Lower lobe of right lung (tissue), 2 donors: ENCODE data around the gene MEX3D. TPM values are rescaled to one million over a fixed set of nuclear protein-coding genes. Genes with fewer than 3 reads are reported as not detected.

Source experiments
- ATAC-seq, 2 donors: fragments of 200-7000 bp; cut with Tn5 transposase; one replicate each; pipeline ENCODE4 v1.9.1; 2020 to 2022; ENCODE audit warnings: mild to moderate bottlenecking in 2 of 2, moderate library complexity in 2 of 2
- DNase-seq: peaks from one replicate; pipeline ENCODE4 v3.0.0-alpha.2; 2020
- H3K27ac ChIP-seq: fragments of 200-600 bp; one replicate; pipeline ENCODE4 v1.8.0; 2022
- H3K27me3 ChIP-seq: fragments of 200-600 bp; one replicate; pipeline ENCODE4 v1.8.0; 2022; ENCODE audit warnings: low read depth
- H3K36me3 ChIP-seq: fragments of 200-600 bp; one replicate; pipeline ENCODE4 v1.8.0; 2022; ENCODE audit warnings: mild to moderate bottlenecking
- H3K4me1 ChIP-seq: fragments of 200-600 bp; one replicate; pipeline ENCODE4 v1.8.0; 2022
- H3K4me3 ChIP-seq: fragments of 200-600 bp; one replicate; pipeline ENCODE4 v1.8.0; 2022; ENCODE audit warnings: mild to moderate bottlenecking
- H3K9me3 ChIP-seq: fragments of 200-600 bp; one replicate; pipeline ENCODE4 v1.8.0; 2022
- CTCF ChIP-seq: fragments of 200-600 bp; IDR thresholded peaks from one replicate; pipeline ENCODE4 v1.8.0; 2022; ENCODE audit warnings: antibody characterized with exemption, mild to moderate bottlenecking
- intact Hi-C: fragments of 100-400 bp; cut with DNase I; formaldehyde crosslinking; loops from one replicate; pipeline ENCODE4 v1.11.0; 2022
- total RNA-seq: library from RNA; stranded (reverse); fragmentation: NEBNext Ultra II Directional; extraction: Animal tissue kit (Norgen Biotek cat#: 25700); gene quantifications from one replicate; pipeline ENCODE4 v1.2.1, GENCODE V29; 2021
- donor health status: DM: no; HTN: yes; CAD: no; lungs with severe emphysema.

Gene MEX3D
- total RNA-seq, 1 donor from 2014 or later = 18.5 TPM

- H3K36me3 ChIP-seq = peaks cover 34% of the 10 kb centered on the region
- no peaks in the 10 kb centered on the region for H3K27me3 ChIP-seq
- no peak for DNase-seq
- H3K4me3 ChIP-seq = no peak overlapping the region
- H3K9me3 ChIP-seq = no peaks in the 10 kb centered on the region
- H3K4me1 ChIP-seq = peaks cover 36% of the 10 kb centered on the region
- no peak for ATAC-seq
- intact Hi-C loops = no loop called here
- TF ChIP-seq CTCF = no peak
- H3K27ac ChIP-seq = no peak overlapping the region
Observed at GRCh38 chr19:1601613-1602064, 33.5 kb upstream of the MEX3D start.

DNA sequence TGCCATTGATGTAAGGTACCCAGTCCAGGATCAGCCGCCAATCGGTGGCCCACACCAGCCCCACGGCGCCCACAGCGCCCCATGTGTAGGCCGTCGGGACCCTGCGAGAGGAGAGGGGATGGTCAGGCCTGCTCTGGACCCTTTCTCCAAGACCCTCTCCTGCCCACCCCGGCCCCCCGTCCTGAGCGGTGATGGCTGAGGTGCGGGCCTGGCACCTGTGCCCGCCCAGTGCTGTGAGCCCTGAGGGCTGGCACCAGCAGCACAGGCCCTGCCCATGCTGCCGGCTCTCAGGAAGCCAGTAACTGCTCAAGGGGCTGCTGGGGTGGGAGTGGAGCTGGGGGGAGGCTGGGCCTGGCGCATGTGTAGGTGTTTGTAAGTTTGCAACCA is 31.3 kb upstream of the MEX3D start:
- Histone ChIP-seq H3K9me3 (no peaks in the 10 kb centered on the region), H3K4me3 (no peak overlapping the region), H3K27ac (no peak overlapping the region), H3K36me3 (peaks cover 46% of the 10 kb centered on the region), H3K4me1 (peaks cover 21% of the 10 kb centered on the region), H3K27me3 (no peaks in the 10 kb centered on the region)
- ATAC-seq (peak in 1 of 2 donors; percentile 28), DNase-seq (no peak)
- TF ChIP-seq CTCF = no peak
- intact Hi-C loops = no loop called here

DNA sequence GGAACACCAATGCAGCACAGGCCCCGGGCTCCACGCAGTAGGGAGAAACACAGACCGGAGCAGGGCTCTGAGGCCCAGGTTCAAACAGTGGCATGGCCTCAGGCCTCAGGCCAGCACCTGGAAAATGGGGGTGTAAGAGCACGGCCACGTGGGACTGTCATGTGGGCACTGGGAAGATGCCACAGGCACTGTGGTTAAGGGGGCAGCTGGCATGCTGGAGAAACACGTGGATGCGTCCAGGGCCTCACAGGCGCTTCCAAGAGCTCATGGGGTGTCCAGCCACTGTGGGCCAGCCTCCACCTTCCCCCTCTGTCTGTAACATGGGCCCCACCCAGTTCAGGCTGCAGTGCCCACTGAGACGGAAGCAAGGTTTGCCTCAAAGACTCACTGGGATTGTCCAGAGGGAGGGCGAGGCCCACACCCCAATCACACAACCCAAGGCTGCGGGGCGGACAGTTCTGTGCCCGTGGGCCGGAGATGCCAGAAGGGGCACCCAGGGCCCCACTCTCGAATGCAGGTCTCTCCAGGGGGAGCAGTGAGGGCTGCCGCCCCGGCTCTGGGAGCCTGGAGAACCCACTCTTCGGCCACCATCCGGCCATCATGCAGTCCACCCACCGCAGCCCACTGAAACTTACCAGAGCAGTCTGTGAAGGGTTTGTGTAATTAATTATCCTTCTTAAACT is 30.8 kb upstream of the MEX3D start:
- ATAC-seq = peak in 1 of 2 donors; percentile 7

DNA sequence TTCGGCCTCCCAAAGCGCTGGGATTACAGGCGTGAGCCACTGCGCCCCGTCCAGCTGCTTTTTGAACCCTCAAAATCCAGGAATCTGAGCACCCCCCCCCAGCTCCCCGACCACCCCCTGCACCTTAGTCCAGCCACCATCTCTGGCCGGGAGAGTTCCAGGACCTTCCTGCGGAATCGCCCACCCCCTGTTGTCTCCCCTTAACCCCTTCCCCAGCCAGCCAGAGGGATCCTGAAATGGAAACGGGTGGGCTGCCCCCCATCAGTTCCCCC is 25.3 kb upstream of the MEX3D start:
- TF ChIP-seq CTCF = no peak
- no peaks in the 10 kb centered on the region for H3K27me3 ChIP-seq
- DNase-seq = no peak
- H3K4me3 ChIP-seq = peak overlapping the region; percentile 72
- intact Hi-C loops = no loop called here
- H3K27ac ChIP-seq = peak overlapping the region; percentile 73
- peaks cover 31% of the 10 kb centered on the region for H3K36me3 ChIP-seq
- H3K9me3 ChIP-seq = no peaks in the 10 kb centered on the region
- ATAC-seq = no peak
- H3K4me1 ChIP-seq = peaks cover 21% of the 10 kb centered on the region

More for the DNA sequence above, 30.8 kb upstream of the MEX3D start:
- peaks cover 16% of the 10 kb centered on the region for H3K4me1 ChIP-seq
- no peak for DNase-seq
- no peaks in the 10 kb centered on the region for H3K27me3 ChIP-seq
- no peak overlapping the region for H3K27ac ChIP-seq
- intact Hi-C loops = no loop called here
- TF ChIP-seq CTCF = no peak
- H3K36me3 ChIP-seq = peaks cover 47% of the 10 kb centered on the region
- H3K9me3 ChIP-seq = no peaks in the 10 kb centered on the region
- no peak overlapping the region for H3K4me3 ChIP-seq

DNA sequence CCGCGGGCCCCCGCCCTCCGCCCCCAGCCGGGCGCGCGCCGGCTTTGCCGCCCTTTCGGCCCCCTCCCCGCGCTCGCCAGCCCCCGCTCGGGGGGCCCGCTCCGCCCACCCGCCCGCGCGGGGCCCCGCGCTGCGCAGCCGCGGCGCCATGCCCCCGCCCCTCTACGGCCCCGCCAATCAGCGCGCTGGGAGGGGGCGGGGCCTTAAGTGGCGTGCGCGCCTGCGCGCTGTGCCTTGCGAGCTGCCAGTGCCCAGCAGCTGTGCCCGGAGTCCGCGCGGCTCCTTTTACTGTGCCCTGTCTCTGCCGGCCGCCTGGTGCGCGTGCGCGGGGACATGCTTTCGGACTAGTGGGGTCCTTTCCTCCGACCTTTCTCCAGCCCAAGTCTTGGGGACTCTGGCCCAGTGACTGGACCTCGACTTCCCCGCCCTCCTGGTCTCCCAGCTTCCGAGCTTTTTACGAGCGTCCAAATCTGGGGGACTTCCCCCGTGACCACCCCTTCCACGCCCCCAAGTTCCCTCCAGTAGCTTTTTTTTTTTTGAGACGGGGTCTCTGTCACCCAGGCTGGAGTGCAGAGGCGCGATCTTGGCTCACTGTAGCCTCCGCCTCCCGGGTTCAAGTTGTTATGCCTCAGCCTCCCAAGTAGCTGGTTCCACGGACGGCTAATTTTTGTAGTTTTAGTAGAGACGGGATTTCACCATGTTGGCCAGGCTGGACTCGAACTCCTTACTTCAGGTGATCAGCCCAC is 24.8 kb upstream of the MEX3D start, which contains the start of gene MBD3:
Gene MBD3, minus strand, starts transcription at position 111 of the 746 bp plus-strand sequence. CDS start 234 bp downstream, outside the sequence.
- ATAC-seq (peak; percentile 96 to 97), DNase-seq (peak; percentile 96)
- Histone ChIP-seq H3K27ac (peak within 1 kb of the TSS; percentile 93), H3K36me3 (peaks cover 26% of the 10 kb centered on the region), H3K4me1 (peaks cover 21% of the 10 kb centered on the region), H3K4me3 (peak within 1 kb of the TSS; percentile 84), H3K27me3 (no peaks in the 10 kb centered on the region), H3K9me3 (no peaks in the 10 kb centered on the region)
- intact Hi-C loops = no loop called here
- no peak for TF ChIP-seq CTCF
